Transverse colon (tissue), 4 donors: Measurements from ENCODE around the gene STARD10.

Experiments
- CTCF ChIP-seq, 5 experiments: fragments of 200-600 bp in 3 of 5; fragments of 450-650 bp in 2 of 5; sonication (generic) in 3 of 5; IDR thresholded peaks; 1 replicate in 2 of 5; 2 replicates in 3 of 5; pipeline ENCODE4 v1.5.1; 2016 to 2017; ENCODE audit warnings: antibody characterized with exemption in 5 of 5, inconsistent platforms in 3 of 5, mild to moderate bottlenecking in 2 of 5, moderate library complexity in 1 of 5
- EP300 ChIP-seq: sonication (generic); formaldehyde crosslinking; IDR thresholded peaks from one replicate; pipeline ENCODE4 v1.6.1; 2017; ENCODE audit warnings: antibody characterized with exemption, low read depth
- POLR2A ChIP-seq: fragments of 450-650 bp; IDR thresholded peaks from one replicate; pipeline ENCODE4 v1.6.1; 2016; ENCODE audit warnings: antibody characterized with exemption, mild to moderate bottlenecking, moderate library complexity
- POLR2AphosphoS5 ChIP-seq, 3 donors: sonication (generic); formaldehyde crosslinking; IDR thresholded peaks; one replicate each; pipeline ENCODE4 v1.6.1; 2016; ENCODE audit warnings: antibody characterized with exemption in 3 of 3

DNA sequence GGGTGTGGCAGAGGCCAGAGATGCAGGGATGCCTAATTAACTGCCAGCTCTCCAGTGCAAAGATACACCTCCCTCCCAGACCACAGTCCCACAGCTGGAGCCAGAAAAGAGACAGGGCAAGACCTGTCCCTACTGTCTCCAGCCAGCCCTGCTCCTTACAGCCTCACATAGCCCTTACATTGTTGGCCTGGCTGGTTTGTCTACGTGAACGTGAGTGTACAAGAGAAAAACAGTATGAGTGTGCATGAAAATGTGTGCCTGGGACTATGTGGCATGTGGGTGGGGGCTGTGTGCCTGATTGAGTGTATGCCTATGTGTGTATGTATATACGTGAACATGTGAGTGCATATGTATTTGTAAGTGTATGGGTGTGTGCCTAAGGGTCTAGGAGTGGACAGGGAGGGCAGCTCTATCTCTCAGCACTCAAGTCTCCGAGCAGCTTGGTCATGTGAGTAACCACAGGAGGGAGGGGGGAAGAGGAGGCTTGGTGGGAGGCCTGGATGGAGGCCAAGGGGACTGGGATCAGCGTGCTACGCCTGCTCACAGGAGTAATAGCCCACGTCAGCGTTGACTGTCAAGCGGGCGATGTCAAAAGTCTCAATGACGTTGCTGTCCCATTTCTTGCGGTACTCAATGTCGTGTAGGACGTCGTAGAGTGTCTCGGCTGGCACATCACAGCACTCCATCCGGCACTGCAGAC is 35.0 kb downstream of the STARD10 start:
- no peak for TF ChIP-seq CTCF (IDR thresholded peaks at IDR 0.05)
- no peak for TF ChIP-seq EP300
- no peak for TF ChIP-seq POLR2A
- peak in 1 of 3 donors; percentile 29 for TF ChIP-seq POLR2AphosphoS5 (IDR thresholded peaks at IDR 0.05)
